ENCODE results near the gene TTC7B.

TTC7B gene

GRCh38 chr14:90773196-90773486 is 43.1 kb downstream of the TTC7B start:
- Histone ChIP-seq H3K4me3 (ENCODE audit: insufficient read length, low read depth) (no peak overlapping the region), H3K9ac (ENCODE audit: insufficient read length, low read depth) (no peak overlapping the region), H3K4me1 (ENCODE audit: insufficient read depth, insufficient read length) (no peaks in the 10 kb centered on the region), H3K9me3 (ENCODE audit: insufficient read depth, low read length) (no peaks in the 10 kb centered on the region), H3K36me3 (ENCODE audit: insufficient read depth, insufficient read length, low read length) (peaks cover 10% of the 10 kb centered on the region), H3K27me3 (ENCODE audit: insufficient read depth, insufficient read length) (no peaks in the 10 kb centered on the region)
- no peak for TF ChIP-seq ZNF274 (IDR thresholded peaks at IDR 0.05; ENCODE audit: low read depth, low read length)
- TF ChIP-seq SUZ12 (IDR thresholded peaks at IDR 0.05; ENCODE audit: extremely low read depth, insufficient read depth, insufficient read length): no peak
- DNase-seq (ENCODE audit: low read depth, low spot score): no peak

GRCh38 chr14:90767899-90768298 is 48.3 kb downstream of the TTC7B start:
- no peaks in the 10 kb centered on the region for H3K4me1 ChIP-seq (ENCODE audit: insufficient read depth, insufficient read length)
- TF ChIP-seq ZNF274 (IDR thresholded peaks at IDR 0.05; ENCODE audit: low read depth, low read length): no peak
- TF ChIP-seq YY1 (IDR thresholded peaks at IDR 0.05; ENCODE audit: insufficient read depth, insufficient read length): no peak
- no peak for TF ChIP-seq SUZ12 (IDR thresholded peaks at IDR 0.05; ENCODE audit: extremely low read depth, insufficient read depth, insufficient read length)
- H3K4me3 ChIP-seq (ENCODE audit: insufficient read length, low read depth): no peak overlapping the region
- no peak for DNase-seq (ENCODE audit: low read depth, low spot score)
- H3K9ac ChIP-seq (ENCODE audit: insufficient read length, low read depth): no peak overlapping the region
- peaks cover 17% of the 10 kb centered on the region; the same call in 1 of the 2 replicates for H3K9me3 ChIP-seq (ENCODE audit: insufficient read depth, low read length)
- H3K36me3 ChIP-seq (ENCODE audit: insufficient read depth, insufficient read length, low read length): peaks cover 7% of the 10 kb centered on the region
- H3K27me3 ChIP-seq (ENCODE audit: insufficient read depth, insufficient read length): no peaks in the 10 kb centered on the region

- Histone ChIP-seq H3K9ac (ENCODE audit: insufficient read length, low read depth) (no peak overlapping the region), H3K27me3 (ENCODE audit: insufficient read depth, insufficient read length) (peaks cover 10% of the 10 kb centered on the region), H3K4me3 (ENCODE audit: insufficient read length, low read depth) (no peak overlapping the region), H3K9me3 (ENCODE audit: insufficient read depth, low read length) (peaks cover 9% of the 10 kb centered on the region; the same call in 1 of the 2 replicates), H3K36me3 (ENCODE audit: insufficient read depth, insufficient read length, low read length) (no peaks in the 10 kb centered on the region), H3K4me1 (ENCODE audit: insufficient read depth, insufficient read length) (no peaks in the 10 kb centered on the region)
- DNase-seq (ENCODE audit: low read depth, low spot score): no peak
- no peak for TF ChIP-seq ZNF274 (IDR thresholded peaks at IDR 0.05; ENCODE audit: low read depth, low read length)
- no peak for TF ChIP-seq YY1 (IDR thresholded peaks at IDR 0.05; ENCODE audit: insufficient read depth, insufficient read length)
- TF ChIP-seq SUZ12 (IDR thresholded peaks at IDR 0.05; ENCODE audit: extremely low read depth, insufficient read depth, insufficient read length): no peak
Observed at GRCh38 chr14:90760591-90761316, 55.5 kb downstream of the TTC7B start.

- peaks cover 9% of the 10 kb centered on the region; the same call in 1 of the 2 replicates for H3K9me3 ChIP-seq (ENCODE audit: insufficient read depth, low read length)
- no peak overlapping the region for H3K4me3 ChIP-seq (ENCODE audit: insufficient read length, low read depth)
- no peaks in the 10 kb centered on the region for H3K4me1 ChIP-seq (ENCODE audit: insufficient read depth, insufficient read length)
- H3K36me3 ChIP-seq (ENCODE audit: insufficient read depth, insufficient read length, low read length): no peaks in the 10 kb centered on the region
- no peak for DNase-seq (ENCODE audit: low read depth, low spot score)
- H3K9ac ChIP-seq (ENCODE audit: insufficient read length, low read depth): no peak overlapping the region
- TF ChIP-seq SUZ12 (IDR thresholded peaks at IDR 0.05; ENCODE audit: extremely low read depth, insufficient read depth, insufficient read length) (no peak), YY1 (IDR thresholded peaks at IDR 0.05; ENCODE audit: insufficient read depth, insufficient read length) (no peak), ZNF274 (IDR thresholded peaks at IDR 0.05; ENCODE audit: low read depth, low read length) (no peak)
- peaks cover 10% of the 10 kb centered on the region for H3K27me3 ChIP-seq (ENCODE audit: insufficient read depth, insufficient read length)
Observed at GRCh38 chr14:90760078-90760444, 56.2 kb downstream of the TTC7B start.

GRCh38 chr14:90759370-90760077 is 56.7 kb downstream of the TTC7B start:
- Histone ChIP-seq H3K9ac (ENCODE audit: insufficient read length, low read depth) (no peak overlapping the region), H3K9me3 (ENCODE audit: insufficient read depth, low read length) (peaks cover 9% of the 10 kb centered on the region; the same call in 1 of the 2 replicates), H3K27me3 (ENCODE audit: insufficient read depth, insufficient read length) (peaks cover 10% of the 10 kb centered on the region), H3K4me1 (ENCODE audit: insufficient read depth, insufficient read length) (no peaks in the 10 kb centered on the region), H3K4me3 (ENCODE audit: insufficient read length, low read depth) (no peak overlapping the region), H3K36me3 (ENCODE audit: insufficient read depth, insufficient read length, low read length) (no peaks in the 10 kb centered on the region)
- no peak for DNase-seq (ENCODE audit: low read depth, low spot score)
- TF ChIP-seq SUZ12 (IDR thresholded peaks at IDR 0.05; ENCODE audit: extremely low read depth, insufficient read depth, insufficient read length) (no peak), ZNF274 (IDR thresholded peaks at IDR 0.05; ENCODE audit: low read depth, low read length) (no peak), YY1 (IDR thresholded peaks at IDR 0.05; ENCODE audit: insufficient read depth, insufficient read length) (no peak)

GRCh38 chr14:90758959-90759358 is 57.3 kb downstream of the TTC7B start:
- H3K4me3 ChIP-seq (ENCODE audit: insufficient read length, low read depth): no peak overlapping the region
- H3K27me3 ChIP-seq (ENCODE audit: insufficient read depth, insufficient read length): peaks cover 10% of the 10 kb centered on the region
- H3K9me3 ChIP-seq (ENCODE audit: insufficient read depth, low read length): peaks cover 8% of the 10 kb centered on the region; the same call in 1 of the 2 replicates
- DNase-seq (ENCODE audit: low read depth, low spot score): no peak
- no peaks in the 10 kb centered on the region for H3K36me3 ChIP-seq (ENCODE audit: insufficient read depth, insufficient read length, low read length)
- no peaks in the 10 kb centered on the region for H3K4me1 ChIP-seq (ENCODE audit: insufficient read depth, insufficient read length)
- peak overlapping the region; percentile 83 for H3K9ac ChIP-seq (ENCODE audit: insufficient read length, low read depth)
- no peak for TF ChIP-seq YY1 (IDR thresholded peaks at IDR 0.05; ENCODE audit: insufficient read depth, insufficient read length)
- no peak for TF ChIP-seq ZNF274 (IDR thresholded peaks at IDR 0.05; ENCODE audit: low read depth, low read length)
- TF ChIP-seq SUZ12 (IDR thresholded peaks at IDR 0.05; ENCODE audit: extremely low read depth, insufficient read depth, insufficient read length): no peak

Measured in NT2/D1 (cell line).